HG02885 (cell line): ENCODE measurements around the gene OSBPL10.
"Not testable (repeated sequence)": the region's sequence is repeated elsewhere in the genome, so short reads cannot be mapped to it uniquely, and the experiment has no call there.

Experiments used
- ATAC-seq: cut with Tn5 transposase; IDR thresholded peaks from one replicate; pipeline ENCODE4 v1.9.1; 2021; ENCODE audit warnings: mild to moderate bottlenecking; ENCODE audit not compliant: unreplicated experiment, poor library complexity

Gene OSBPL10

GRCh38 chr3:31871939-31872507 is 109.0 kb downstream of the OSBPL10 start:
- no peak for ATAC-seq

GRCh38 chr3:31870111-31870510 is 111.0 kb downstream of the OSBPL10 start:
- not testable (repeated sequence) for ATAC-seq

GRCh38 chr3:31868236-31868635 is 112.8 kb downstream of the OSBPL10 start:
- ATAC-seq: no peak

DNA sequence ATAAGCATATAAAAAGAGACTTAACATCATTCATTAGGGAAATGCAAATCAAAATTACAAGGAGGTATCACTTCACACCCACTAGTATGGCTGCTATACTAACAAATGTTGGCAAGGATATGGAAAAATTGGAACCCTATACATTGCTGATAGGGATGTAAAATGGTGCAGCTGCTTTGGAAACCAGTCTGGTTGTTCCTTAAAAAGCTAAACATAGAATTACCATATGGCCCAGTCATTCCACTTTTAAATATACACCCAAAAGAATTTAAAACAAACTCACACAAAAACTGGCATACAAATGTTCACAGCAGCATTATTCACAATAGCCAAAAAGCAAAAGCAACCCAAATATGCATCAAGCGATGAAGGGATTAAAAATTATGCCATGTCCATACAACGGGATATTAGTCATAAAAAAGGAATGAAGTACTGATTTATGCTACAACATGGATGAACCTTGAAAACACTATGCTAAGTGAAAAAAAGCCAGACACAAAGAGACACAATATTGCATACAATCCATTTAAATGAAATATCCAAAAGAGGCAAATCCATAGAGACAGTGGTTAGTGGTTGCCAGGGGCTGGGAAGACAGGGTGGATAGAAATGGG is 118.3 kb downstream of the OSBPL10 start:
- ATAC-seq: no peak

- ATAC-seq: no peak
These were observed 119.2 kb downstream of the OSBPL10 start for GRCh38 chr3:31861826-31862225.

- not testable (repeated sequence) for ATAC-seq
These were observed 120.4 kb downstream of the OSBPL10 start for GRCh38 chr3:31860642-31861041.

DNA sequence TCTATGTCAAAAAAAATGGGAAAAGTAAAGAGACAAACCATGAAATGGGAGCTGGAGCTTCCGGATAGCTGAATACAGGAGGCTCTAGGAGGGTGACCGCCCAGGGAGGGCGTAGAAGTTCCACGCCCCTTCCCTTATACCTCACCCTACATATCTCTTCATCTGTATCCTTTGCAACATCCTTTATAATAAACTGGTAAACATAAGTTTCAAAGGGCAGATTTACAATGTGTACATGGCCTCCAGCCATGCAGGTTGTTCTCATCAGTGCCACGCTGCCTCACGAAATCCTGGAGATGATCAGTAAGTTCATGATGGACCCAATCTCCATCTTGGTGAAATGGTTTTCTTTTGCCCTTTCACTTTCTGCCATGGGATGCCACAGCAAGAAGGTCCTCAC is 121.8 kb downstream of the OSBPL10 start:
- no peak for ATAC-seq

DNA sequence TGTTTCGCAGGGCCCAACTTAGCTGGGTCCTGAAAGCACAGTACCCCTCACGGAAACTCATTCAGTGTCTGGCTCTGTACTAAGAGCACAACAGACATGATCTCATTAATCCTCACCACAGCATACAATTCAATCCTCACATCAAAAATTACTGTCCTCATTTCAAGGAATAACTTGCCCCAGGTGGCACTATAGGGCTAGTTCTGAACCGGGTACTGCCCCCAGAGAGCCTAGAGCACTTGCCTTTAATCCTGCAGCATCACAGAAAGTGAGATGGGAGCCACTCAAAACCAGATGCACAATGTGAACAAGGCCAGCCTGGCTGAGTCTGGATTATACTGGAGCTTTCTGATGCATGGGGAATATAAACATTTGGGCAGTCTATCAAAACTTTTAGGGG is 122.6 kb downstream of the OSBPL10 start:
- no peak for ATAC-seq

- no peak for ATAC-seq
These were observed 127.5 kb downstream of the OSBPL10 start for GRCh38 chr3:31853580-31853979.

DNA sequence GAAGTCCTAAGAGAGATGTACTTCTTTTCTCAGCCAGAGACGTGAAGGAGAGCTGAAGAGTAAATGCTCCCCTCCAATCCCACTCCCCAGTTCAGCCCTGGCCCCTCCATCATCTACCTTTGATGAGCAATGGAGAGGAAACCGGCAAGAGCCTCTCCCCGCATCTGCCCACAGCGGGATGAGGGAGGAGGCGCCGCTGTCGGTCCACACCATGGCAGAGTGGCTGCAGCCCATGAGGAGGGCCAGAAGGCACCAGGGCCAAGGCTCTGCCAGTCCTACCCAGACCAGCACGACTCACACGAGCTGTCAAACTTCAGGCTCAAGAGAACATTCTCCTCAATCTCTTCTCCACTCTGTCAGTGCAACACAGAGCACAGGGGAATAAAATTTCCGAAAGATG is 129.8 kb downstream of the OSBPL10 start:
- ATAC-seq: no peak

- no peak for ATAC-seq
These were observed 132.2 kb downstream of the OSBPL10 start for GRCh38 chr3:31848911-31849310.

DNA sequence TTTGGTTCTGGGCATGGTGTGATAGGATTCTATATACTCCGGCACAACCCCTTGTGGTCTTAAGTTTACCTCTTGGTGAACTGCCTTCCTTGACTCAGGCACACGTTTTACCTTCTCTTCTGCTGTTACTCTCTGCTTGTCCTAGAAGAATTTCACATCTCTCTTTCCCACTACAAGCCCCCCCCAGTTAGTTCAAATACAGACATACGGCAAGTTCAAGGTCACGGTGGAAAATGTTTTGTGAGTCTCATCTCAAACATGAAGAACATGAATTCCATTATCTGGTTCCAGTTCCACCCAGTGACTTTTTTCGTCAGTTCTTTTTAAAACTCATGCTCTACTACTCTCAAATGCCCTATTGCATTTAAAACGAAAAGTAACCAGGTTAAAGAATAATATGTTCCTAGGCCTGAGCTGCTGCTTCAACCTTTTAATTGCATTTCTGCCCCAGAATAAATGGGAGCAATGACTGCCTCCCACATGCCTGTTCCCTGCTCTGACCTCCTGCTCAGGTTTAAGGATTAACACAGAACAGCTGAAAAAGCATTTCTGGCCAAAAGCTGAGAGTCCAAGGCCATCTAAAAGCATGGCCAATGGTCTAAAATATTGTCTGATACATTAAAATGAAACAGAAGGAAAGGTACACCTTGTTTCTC is 132.8 kb downstream of the OSBPL10 start:
- ATAC-seq: no peak

- no peak for ATAC-seq
These were observed 133.3 kb downstream of the OSBPL10 start for GRCh38 chr3:31847760-31848159.

DNA sequence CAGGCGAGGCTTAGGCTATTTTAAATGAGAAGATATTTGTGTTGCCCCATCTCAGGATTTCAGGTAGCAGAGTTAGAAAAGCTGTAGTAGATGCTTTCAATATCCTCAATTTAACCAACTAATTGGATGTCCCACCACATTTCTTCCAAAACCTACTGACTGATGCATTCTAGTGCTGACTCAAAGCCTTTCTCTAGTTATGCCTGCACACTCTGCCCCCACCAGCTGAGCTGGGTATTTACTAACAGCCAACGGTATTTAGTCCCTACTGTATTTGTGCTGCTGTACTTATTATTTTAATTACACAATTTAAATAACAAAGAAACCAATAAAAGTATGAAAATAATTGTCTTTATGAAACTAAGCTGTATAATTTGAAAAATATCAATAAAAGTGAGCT is 139.5 kb downstream of the OSBPL10 start:
- ATAC-seq: no peak

DNA sequence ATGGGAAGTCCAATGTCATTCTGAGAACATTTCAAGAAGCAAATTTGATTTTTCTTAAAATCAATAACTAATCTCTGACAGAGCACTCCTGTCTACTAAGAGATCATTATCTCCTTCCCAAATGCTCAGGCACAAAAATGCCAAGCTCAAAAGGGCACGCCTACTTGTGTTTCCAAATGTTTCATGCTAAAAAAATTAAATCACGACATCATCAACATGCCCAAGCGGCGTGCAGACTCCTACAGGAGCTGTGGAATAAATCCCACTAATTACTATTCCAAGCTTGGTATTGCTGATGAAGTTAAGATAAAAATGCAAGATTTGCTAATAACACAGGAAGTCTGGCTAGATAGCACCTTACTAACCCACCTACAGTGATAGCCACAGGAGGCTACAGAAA is 140.8 kb downstream of the OSBPL10 start:
- no peak for ATAC-seq

GRCh38 chr3:31839144-31839917 is 141.7 kb downstream of the OSBPL10 start:
- ATAC-seq: no peak

DNA sequence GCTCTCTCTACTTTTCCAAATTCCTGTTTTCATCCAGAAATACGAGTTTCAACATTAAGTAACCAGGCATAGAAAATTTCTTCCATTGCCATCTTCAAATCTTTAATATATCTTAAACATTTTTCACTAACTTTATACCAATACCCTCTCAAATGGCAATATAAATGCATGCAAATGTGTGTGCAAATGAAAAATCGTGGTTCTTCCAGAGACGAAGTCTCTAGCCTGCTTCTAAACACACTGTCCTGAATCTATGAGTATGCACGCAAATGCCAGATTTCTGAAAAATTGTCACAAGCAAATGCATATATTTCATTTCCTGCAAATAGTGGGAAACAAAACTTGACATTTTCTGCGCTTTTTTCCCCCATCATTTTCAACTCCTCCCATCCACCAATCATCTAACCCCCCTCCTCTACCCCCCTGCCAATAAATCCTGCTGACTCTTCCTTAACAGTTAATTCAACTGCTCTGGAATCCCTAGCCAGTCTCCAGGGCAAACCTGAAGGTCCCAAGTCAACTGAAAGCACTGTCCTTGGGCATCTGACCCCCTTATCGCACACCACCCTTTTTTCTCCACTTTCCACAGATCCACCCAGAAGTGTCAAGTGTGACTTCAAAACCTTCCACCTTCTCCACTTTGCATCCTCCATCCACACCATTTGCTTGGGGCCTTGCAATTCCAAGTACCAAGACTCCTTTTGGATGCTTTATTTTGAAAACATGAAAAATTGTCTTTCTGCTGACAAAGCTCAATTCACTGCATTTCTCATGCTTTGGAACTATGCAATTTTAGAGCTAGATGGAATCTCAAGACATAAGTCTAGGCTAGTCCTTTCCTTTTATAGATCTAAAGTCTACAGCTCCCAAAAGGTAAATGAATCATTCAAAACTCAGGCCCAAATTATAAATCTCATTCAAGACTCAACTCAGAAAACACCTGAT is 144.7 kb downstream of the OSBPL10 start:
- ATAC-seq: no peak

- ATAC-seq: no peak
These were observed 147.5 kb downstream of the OSBPL10 start for GRCh38 chr3:31833391-31834190.

GRCh38 chr3:31832551-31832950 is 148.5 kb downstream of the OSBPL10 start:
- no peak for ATAC-seq
